SHP77 (cell line): ENCODE measurements around the gene MARCO.
"Not testable (repeated sequence)": the region's sequence is repeated elsewhere in the genome, so short reads cannot be mapped to it uniquely, and the experiment has no call there.

Experiments
- DNase-seq, 2 experiments: peaks; one replicate each; lab custom pipeline; 2025; lab: John Stamatoyannopoulos, UW

Gene MARCO

GRCh38 chr2:118929059-118929458, 12.9 kb upstream of the MARCO start:
- DNase-seq = no peak

- DNase-seq = no peak
Observed at GRCh38 chr2:118932949-118933348, 9.0 kb upstream of the MARCO start.

GRCh38 chr2:118936306-118936705, 5.7 kb upstream of the MARCO start:
- DNase-seq = no peak

- DNase-seq = no peak
Observed at GRCh38 chr2:118936936-118937335, 5.1 kb upstream of the MARCO start.

GRCh38 chr2:118937817-118938216, 4.2 kb upstream of the MARCO start:
- DNase-seq = no peak

- DNase-seq = no peak
Observed at GRCh38 chr2:118939994-118940393, 2.0 kb upstream of the MARCO start.

GRCh38 chr2:118940486-118941120, 1.4 kb upstream of the MARCO start:
- no peak for DNase-seq

GRCh38 chr2:118943286-118943685, 1.3 kb downstream of the MARCO start:
- no peak for DNase-seq

GRCh38 chr2:118945881-118946280, 3.9 kb downstream of the MARCO start:
- no peak for DNase-seq

GRCh38 chr2:118948266-118948665, 6.3 kb downstream of the MARCO start:
- DNase-seq = not testable (repeated sequence)

GRCh38 chr2:118954297-118955060, 12.5 kb downstream of the MARCO start:
- DNase-seq = no peak

GRCh38 chr2:118965737-118966136, 23.7 kb downstream of the MARCO start:
- no peak for DNase-seq

- no peak for DNase-seq
Observed at GRCh38 chr2:118967124-118967880, 25.3 kb downstream of the MARCO start.

- DNase-seq = no peak
Observed at GRCh38 chr2:118968042-118968441, 26.0 kb downstream of the MARCO start.

- no peak for DNase-seq
Observed at GRCh38 chr2:118968961-118969733, 27.2 kb downstream of the MARCO start.

GRCh38 chr2:118969734-118970395, 27.9 kb downstream of the MARCO start:
- DNase-seq = no peak

- no peak for DNase-seq
Observed at GRCh38 chr2:118970396-118971135, 28.6 kb downstream of the MARCO start.

GRCh38 chr2:118971245-118972122, 29.5 kb downstream of the MARCO start:
- DNase-seq = no peak

- no peak for DNase-seq
Observed at GRCh38 chr2:118973542-118973951, 31.6 kb downstream of the MARCO start.
